K562 treated with DMSO at 1 percent for 12 hours (cell line): ENCODE measurements around the gene CACTIN. TPM values are rescaled to one million over a fixed set of nuclear protein-coding genes. Genes with fewer than 3 reads are reported as not detected.

ENCODE experiments used
- total RNA-seq: library from RNA; unstranded; fragments of 300-600 nt; gene quantifications from 2 replicates; pipeline ENCODE4 v1.2.3, GENCODE V29; 2022; ENCODE audit not compliant: insufficient read depth

CACTIN gene
- 26.3 and 34.3 TPM in 2 replicates for total RNA-seq

GRCh38 chr19:3626473-3627350 is at the start of gene CACTIN:
TSS of gene CACTIN (minus strand) at chr19:3626790. CDS start at chr19:3626762, 28 bp downstream.

DNA sequence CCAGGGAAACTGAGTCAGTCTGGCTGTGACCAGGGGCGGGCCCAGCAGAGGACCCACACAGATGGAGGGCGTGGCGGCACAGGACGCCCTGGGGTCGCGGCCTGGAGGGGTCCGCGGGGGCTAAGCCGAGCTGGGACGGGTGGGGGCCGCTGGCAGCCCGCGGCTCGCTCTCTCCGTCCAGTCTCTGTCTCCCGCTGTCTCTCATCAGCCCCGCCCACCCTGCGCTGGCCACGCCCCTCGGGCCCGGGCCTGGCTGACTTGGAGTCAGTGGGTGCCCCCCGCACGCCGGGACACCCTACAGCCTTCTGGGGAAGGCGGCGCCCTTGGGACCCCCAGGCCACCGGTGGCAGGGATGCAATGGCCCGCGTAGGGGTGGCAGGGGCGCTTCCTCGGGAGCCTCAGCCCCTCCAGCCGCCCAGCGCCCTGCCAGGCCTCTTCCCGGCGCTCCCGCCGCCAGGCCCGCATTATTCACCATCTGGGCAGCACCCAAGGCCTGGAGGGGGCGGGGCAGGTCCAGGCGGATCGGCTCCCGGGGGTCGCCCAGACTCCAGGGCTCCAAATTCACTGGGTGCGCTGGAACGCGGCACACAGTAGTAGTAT is 19.8 kb downstream of the CACTIN start, which contains the start of gene TBXA2R:
TSS of gene TBXA2R (minus strand) at position 186 of the 600 bp plus-strand sequence. CDS start 6,241 bp downstream, outside the sequence.

DNA sequence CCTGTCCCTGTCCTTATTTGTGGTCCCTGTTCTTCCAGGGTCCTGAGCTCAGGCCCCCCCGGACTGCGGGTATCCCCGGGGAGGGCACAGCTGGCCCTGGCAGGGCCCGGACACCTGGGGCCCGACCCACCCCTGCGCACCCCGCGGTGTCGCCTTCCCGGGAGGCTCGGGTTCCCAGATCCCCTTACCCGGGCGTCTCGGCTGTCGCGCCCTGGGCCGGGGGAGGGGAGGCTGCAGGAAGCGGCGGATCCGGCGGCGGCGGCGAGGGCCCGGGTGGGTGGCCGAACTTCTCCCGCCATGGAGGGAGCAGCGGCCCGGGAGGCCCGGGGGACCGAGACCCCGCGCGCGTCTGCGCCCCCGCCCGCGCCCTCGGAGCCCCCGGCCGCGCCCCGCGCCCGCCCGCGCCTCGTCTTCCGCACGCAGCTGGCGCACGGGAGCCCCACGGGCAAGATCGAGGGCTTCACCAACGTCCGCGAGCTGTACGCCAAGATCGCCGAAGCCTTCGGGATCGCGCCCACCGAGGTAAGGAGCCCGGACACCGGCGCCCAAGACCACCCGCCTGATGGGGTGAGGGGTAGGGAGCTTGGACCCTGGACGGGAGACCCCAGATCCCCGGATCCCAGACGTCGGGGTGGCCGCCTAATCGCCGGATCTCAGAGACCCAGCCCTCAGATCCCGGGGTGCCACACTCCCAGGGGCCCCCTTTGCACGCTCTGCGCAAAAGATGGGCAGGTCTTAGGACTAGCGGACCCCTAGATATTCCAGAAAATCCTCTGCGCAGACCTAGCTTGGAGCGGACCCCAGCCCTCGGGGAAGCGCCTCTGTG is 41.1 kb downstream of the CACTIN start, which contains the start of gene GIPC3:
TSS of gene GIPC3 (plus strand) at position 178 of the 826 bp plus-strand sequence. CDS start at position 298, 120 bp downstream.

GRCh38 chr19:3572855-3573161 is 53.8 kb downstream of the CACTIN start, which contains the start of gene HMG20B:
TSS of gene HMG20B (plus strand) at chr19:3572944. CDS start at chr19:3573310, 366 bp downstream.

Other genes starting within 250 kb of the CACTIN start
- 2.0 and 3.8 TPM in 2 replicates for gene SMIM24, start 146.3 kb downstream of the CACTIN start, total RNA-seq
- gene SMIM44, start 143.3 kb downstream of the CACTIN start, total RNA-seq: not detected in 2 replicates
- gene DOHH, start 126.1 kb downstream of the CACTIN start, total RNA-seq: 24.2 and 31.1 TPM in 2 replicates
- 23.4 and 35.5 TPM in 2 replicates for gene FZR1, start 120.5 kb downstream of the CACTIN start, total RNA-seq
- 1.9 TPM in 1 of 2 replicates, not detected in the other for gene TEKTIP1, start 87.6 kb downstream of the CACTIN start, total RNA-seq
- gene MFSD12, start 69.2 kb downstream of the CACTIN start, total RNA-seq: 92.6 and 127 TPM in 2 replicates
- gene HMG20B, start 53.8 kb downstream of the CACTIN start, total RNA-seq: 213 and 233 TPM in 2 replicates
- gene GIPC3, start 41.3 kb downstream of the CACTIN start, total RNA-seq: 2.0 and 4.0 TPM in 2 replicates
- 14.3 and 15.3 TPM in 2 replicates for gene TBXA2R, start 19.9 kb downstream of the CACTIN start, total RNA-seq
- 17.4 and 39.7 TPM in 2 replicates for gene PIP5K1C, start 73.7 kb upstream of the CACTIN start, total RNA-seq
- gene TJP3, start 81.6 kb upstream of the CACTIN start, total RNA-seq: 4.5 and 9.5 TPM in 2 replicates
- 25.8 and 26.3 TPM in 2 replicates for gene APBA3, start 134.9 kb upstream of the CACTIN start, total RNA-seq
- 32.9 and 88.5 TPM in 2 replicates for gene MRPL54, start 135.9 kb upstream of the CACTIN start, total RNA-seq
- not detected in 2 replicates for gene RAX2, start 145.4 kb upstream of the CACTIN start, total RNA-seq
- gene MATK, start 159.6 kb upstream of the CACTIN start, total RNA-seq: 7.9 and 10.4 TPM in 2 replicates
- gene ZFR2, start 242.2 kb upstream of the CACTIN start, total RNA-seq: not detected in 2 replicates